ENCODE results near the gene ZNHIT2. TPM values are rescaled to one million over a fixed set of nuclear protein-coding genes. Genes with fewer than 3 reads are reported as not detected.

ZNHIT2 gene
- total RNA-seq, 1 donor from 2014 or later = 35.3 TPM

DNA sequence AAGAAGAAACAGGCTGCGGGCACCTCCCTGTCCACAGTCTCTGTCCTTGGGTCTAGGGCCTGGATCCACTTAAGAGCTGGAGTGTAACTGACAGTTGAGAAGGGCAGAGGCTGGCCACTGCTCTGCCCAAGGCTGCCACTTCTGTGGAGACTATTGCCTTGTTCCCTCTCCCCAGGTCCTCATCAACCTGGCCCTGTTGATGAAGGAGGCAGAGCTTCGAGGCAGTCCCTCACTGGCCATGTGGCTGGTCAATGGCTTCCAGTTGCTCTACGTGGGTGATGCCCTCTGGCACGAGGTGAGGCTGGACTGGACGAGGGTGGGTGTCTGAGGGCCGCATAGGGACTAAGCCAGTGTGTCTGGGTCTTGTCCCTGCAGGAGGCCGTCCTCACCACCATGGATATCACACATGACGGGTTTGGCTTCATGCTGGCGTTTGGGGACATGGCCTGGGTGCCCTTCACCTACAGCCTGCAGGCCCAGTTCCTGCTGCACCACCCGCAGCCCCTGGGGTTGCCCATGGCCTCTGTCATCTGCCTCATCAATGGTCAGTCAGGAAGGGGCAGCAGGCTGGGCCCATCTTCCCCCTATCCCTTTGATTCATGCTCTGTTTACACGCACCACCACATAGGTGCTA is 2.8 kb downstream of the ZNHIT2 start:
- TF ChIP-seq, protein P1, sequence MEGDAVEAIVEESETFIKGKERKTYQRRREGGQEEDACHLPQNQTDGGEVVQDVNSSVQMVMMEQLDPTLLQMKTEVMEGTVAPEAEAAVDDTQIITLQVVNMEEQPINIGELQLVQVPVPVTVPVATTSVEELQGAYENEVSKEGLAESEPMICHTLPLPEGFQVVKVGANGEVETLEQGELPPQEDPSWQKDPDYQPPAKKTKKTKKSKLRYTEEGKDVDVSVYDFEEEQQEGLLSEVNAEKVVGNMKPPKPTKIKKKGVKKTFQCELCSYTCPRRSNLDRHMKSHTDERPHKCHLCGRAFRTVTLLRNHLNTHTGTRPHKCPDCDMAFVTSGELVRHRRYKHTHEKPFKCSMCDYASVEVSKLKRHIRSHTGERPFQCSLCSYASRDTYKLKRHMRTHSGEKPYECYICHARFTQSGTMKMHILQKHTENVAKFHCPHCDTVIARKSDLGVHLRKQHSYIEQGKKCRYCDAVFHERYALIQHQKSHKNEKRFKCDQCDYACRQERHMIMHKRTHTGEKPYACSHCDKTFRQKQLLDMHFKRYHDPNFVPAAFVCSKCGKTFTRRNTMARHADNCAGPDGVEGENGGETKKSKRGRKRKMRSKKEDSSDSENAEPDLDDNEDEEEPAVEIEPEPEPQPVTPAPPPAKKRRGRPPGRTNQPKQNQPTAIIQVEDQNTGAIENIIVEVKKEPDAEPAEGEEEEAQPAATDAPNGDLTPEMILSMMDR (IDR thresholded peaks at IDR 0.05) = no peak
- no peak overlapping the region for H3K4me3 ChIP-seq
- no peaks in the 10 kb centered on the region for H3K27me3 ChIP-seq
- no peak overlapping the region for H3K27ac ChIP-seq
- intact Hi-C loops (cut with DNase I) = loop anchor here (5.0 to 10.0 kb wide), 2 partner anchors 197 to 260 kb away; partner anchors contain the start of gene ATG2A
- H3K36me3 ChIP-seq = peaks cover 2 to 29% of the 10 kb centered on the region in 2 donors
- H3K4me1 ChIP-seq = peaks cover 25 to 38% of the 10 kb centered on the region in 2 donors
- DNase-seq (ENCODE audit: low spot score in 2 of 2) = no peak
- no peaks in the 10 kb centered on the region for H3K9me3 ChIP-seq

DNA sequence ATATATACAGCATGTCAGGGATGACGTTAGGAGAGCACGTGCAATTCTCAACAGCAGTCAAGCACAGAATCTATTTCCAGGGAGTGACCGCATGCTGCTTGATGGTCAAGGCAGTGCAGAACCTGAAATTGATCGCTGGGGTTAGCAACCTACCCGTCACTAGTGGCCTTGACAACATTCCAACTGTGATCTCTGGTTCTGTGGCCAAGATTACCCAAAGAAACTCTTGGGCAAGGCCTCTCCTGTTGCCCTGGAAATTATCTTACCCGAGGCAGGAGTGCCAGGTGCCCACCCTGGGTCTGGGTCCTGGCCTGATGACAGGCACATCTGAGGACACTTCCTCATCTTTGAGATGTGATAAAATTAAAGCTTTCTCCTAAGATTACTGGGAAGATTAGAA is 3.7 kb downstream of the ZNHIT2 start:
- no peak overlapping the region for H3K27ac ChIP-seq
- peaks cover 25 to 38% of the 10 kb centered on the region in 2 donors for H3K4me1 ChIP-seq
- H3K27me3 ChIP-seq = no peaks in the 10 kb centered on the region
- H3K36me3 ChIP-seq = peaks cover 10 to 28% of the 10 kb centered on the region in 2 donors
- H3K4me3 ChIP-seq = no peak overlapping the region
- no peak for DNase-seq (ENCODE audit: low spot score in 2 of 2)
- intact Hi-C loops (cut with DNase I) = loop anchor here (10.0 kb wide), 1 partner anchor 259 kb away; no protein-coding TSS in a partner anchor
- no peaks in the 10 kb centered on the region for H3K9me3 ChIP-seq
- TF ChIP-seq, protein P1 (IDR thresholded peaks at IDR 0.05) = no peak

DNA sequence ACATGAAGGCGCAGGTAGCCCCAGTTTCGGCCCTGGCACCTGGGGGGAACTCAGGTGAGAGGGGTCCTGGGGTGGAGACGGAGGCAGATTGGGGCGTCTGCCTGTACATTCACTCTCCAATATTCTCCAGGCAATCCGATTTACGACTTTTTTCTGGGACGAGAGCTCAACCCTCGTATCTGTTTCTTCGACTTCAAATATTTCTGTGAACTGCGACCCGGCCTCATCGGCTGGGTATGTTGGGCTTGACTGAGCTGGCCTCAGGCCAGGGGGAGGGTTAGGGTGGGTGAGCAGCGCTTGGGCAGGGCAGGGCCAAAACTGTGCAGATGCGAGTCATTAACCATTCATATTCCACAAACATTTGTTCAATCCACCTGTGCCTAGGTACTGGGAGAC is 4.1 kb downstream of the ZNHIT2 start:
- H3K27ac ChIP-seq = no peak overlapping the region
- DNase-seq (ENCODE audit: low spot score in 2 of 2) = no peak

DNA sequence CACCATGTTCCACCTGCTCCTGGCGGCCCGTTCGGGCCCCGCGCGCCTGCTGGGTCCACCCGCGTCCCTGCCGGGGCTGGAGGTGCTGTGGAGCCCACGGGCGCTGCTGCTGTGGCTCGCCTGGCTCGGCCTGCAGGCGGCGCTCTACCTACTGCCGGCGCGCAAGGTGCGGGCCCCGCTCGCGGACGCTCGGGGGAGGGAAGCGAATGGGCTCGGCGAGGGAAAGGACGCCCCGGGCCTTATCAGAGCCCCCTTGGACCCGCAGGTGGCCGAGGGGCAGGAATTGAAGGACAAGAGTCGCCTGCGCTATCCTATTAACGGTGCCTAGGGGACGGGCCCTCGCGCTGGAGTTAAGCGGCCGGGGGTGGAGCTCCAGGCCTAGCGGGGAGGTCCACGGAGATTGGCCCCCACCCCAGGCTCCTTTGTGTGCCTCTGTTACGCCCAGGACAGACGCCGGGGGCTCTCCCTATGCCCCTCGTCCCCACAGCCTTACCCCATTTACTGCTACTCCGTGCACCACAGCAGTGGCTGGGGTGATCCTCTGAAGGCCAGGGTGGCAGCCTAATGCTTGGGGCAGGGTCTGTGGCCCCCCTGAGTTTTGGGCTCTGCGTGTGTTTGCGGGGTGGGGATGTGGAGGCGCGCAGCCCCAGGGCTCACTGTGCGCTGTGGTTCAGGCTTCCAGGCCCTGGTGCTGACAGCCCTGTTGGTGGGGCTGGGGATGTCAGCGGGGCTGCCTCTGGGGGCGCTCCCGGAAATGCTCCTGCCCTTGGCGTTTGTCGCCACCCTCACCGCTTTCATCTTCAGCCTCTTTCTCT is 4.7 kb downstream of the ZNHIT2 start:
- Histone ChIP-seq H3K27ac (peak overlapping the region; percentile 31 to 51), H3K4me1 (peaks cover 25 to 38% of the 10 kb centered on the region in 2 donors), H3K9me3 (no peaks in the 10 kb centered on the region), H3K4me3 (peak overlapping the region; percentile 54 to 66), H3K36me3 (peaks cover 21 to 30% of the 10 kb centered on the region in 2 donors), H3K27me3 (no peaks in the 10 kb centered on the region)
- intact Hi-C loops (cut with DNase I) = loop anchor here (10.0 kb wide), 1 partner anchor 258 kb away; no protein-coding TSS in a partner anchor
- peak in 1 of 2 donors; percentile 79 for DNase-seq (ENCODE audit: low spot score in 2 of 2)
- TF ChIP-seq, protein P1 (IDR thresholded peaks at IDR 0.05) = peak; percentile 81 to 90 (median 88)

More for the DNA sequence above, 4.1 kb downstream of the ZNHIT2 start:
- TF ChIP-seq, protein P1 (IDR thresholded peaks at IDR 0.05) = no peak
- H3K36me3 ChIP-seq = peaks cover 15 to 28% of the 10 kb centered on the region in 2 donors
- H3K27me3 ChIP-seq = no peaks in the 10 kb centered on the region
- H3K4me3 ChIP-seq = peak overlapping the region; percentile 54 to 66
- intact Hi-C loops (cut with DNase I) = loop anchor here (10.0 kb wide), 1 partner anchor 259 kb away; no protein-coding TSS in a partner anchor
- peaks cover 25 to 38% of the 10 kb centered on the region in 2 donors for H3K4me1 ChIP-seq
- no peaks in the 10 kb centered on the region for H3K9me3 ChIP-seq

DNA sequence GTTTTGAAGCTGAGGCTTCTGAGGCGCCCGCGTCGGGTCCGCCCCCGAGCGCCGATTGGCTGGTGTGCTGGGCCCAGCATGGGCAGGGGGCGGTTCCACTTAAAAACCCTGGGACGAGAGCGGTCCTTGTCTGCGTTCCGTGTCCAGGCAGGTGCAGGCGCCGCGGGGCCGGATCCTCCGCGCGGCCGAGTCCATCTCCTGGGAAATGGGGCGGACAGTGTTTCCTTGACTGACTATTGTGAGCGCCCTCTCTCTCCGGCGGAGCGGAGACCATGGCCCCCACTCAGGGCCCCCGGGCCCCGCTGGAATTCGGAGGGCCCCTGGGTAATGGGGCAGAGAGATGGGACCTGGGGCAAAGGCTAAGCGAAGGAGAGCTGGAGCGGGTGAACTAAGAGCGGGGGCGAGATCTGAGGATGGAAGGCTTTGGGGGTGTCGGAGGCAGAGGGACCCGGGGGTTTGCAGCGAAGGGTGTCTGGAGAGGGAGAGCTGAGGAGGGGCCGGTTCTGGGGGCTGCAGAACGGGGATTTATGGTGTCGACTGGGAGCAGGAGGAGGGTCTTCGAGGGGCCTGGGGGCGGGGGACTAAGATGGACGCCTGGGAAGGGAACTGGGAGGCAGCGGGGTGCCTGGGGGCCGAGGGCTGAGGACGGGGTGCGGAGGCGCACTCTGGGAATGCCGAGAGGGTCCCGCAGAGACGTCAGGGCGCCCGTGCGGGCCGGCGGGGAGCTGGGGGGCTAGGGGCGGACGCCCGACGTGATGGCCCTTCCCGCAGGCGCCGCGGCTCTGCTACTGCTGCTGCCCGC is 5.6 kb downstream of the ZNHIT2 start, which contains the start of gene TM7SF2:
TM7SF2 (plus strand) TSS at position 129 of the 802 bp plus-strand sequence; CDS start at position 273, 144 bp downstream.
- Histone ChIP-seq H3K9me3 (no peaks in the 10 kb centered on the region), H3K27me3 (no peaks in the 10 kb centered on the region), H3K27ac (peak within 1 kb of the TSS; percentile 51 to 56), H3K36me3 (peaks cover 26 to 34% of the 10 kb centered on the region in 2 donors), H3K4me1 (peaks cover 25 to 37% of the 10 kb centered on the region in 2 donors), H3K4me3 (peak within 1 kb of the TSS; percentile 54 to 66)
- DNase-seq (ENCODE audit: low spot score in 2 of 2) = peak; percentile 84 to 96
- intact Hi-C loops (cut with DNase I) = loop anchor here (2.0 to 10.0 kb wide), 2 partner anchors 23 to 257 kb away; partner anchors contain the start of gene SYVN1
- TF ChIP-seq, protein P1 (IDR thresholded peaks at IDR 0.05) = no peak

Data from ascending aorta (tissue), 2 donors.